NT2/D1 (cell line): ENCODE measurements around the gene GSK3B.

Source experiments
- DNase-seq: peaks from one replicate; pipeline ENCODE4 v3.0.0-alpha.2; 2011; ENCODE audit warnings: low read depth, low spot score
- H3K27me3 ChIP-seq: 2 replicates; pipeline ENCODE4 v1.6.0; 2011; ENCODE audit warnings: mild to moderate bottlenecking; ENCODE audit not compliant: insufficient read length, insufficient read depth
- H3K36me3 ChIP-seq: 2 replicates; pipeline ENCODE4 v1.6.1; 2011; ENCODE audit warnings: mild to moderate bottlenecking, low read length, mixed read lengths; ENCODE audit not compliant: insufficient read depth, insufficient read length
- H3K4me1 ChIP-seq: 2 replicates; pipeline ENCODE4 v1.5.1; 2011; ENCODE audit not compliant: insufficient read depth, insufficient read length
- H3K4me3 ChIP-seq: 2 replicates; pipeline ENCODE4 v1.5.1; 2011; ENCODE audit warnings: low read depth; ENCODE audit not compliant: insufficient read length
- H3K9ac ChIP-seq: 2 replicates; pipeline ENCODE4 v1.6.0; 2011; ENCODE audit warnings: low read depth; ENCODE audit not compliant: insufficient read length
- H3K9me3 ChIP-seq: 2 replicates; pipeline ENCODE4 v1.5.1; 2011; ENCODE audit warnings: mild to moderate bottlenecking, low read length; ENCODE audit not compliant: insufficient read depth
- SUZ12 ChIP-seq: IDR thresholded peaks from 2 replicates; pipeline ENCODE4 v1.6.1; 2011; ENCODE audit not compliant: insufficient read length, insufficient read depth; ENCODE audit errors: extremely low read depth
- YY1 ChIP-seq: IDR thresholded peaks from 2 replicates; pipeline ENCODE4 v1.6.1; 2011; ENCODE audit not compliant: insufficient read length, insufficient read depth
- ZNF274 ChIP-seq: IDR thresholded peaks from 2 replicates; pipeline ENCODE4 v1.6.1; 2011; ENCODE audit warnings: mild to moderate bottlenecking, low read depth, low read length

The GSK3B gene

GRCh38 chr3:119817583-119818363 lies 276.5 kb downstream of the GSK3B start:
- H3K4me3 ChIP-seq = no peak overlapping the region
- no peaks in the 10 kb centered on the region for H3K36me3 ChIP-seq
- no peaks in the 10 kb centered on the region for H3K9me3 ChIP-seq
- no peak overlapping the region for H3K9ac ChIP-seq
- H3K27me3 ChIP-seq = no peaks in the 10 kb centered on the region
- no peak for TF ChIP-seq ZNF274
- TF ChIP-seq YY1 = no peak
- no peak for TF ChIP-seq SUZ12
- no peak for DNase-seq
- H3K4me1 ChIP-seq = no peaks in the 10 kb centered on the region

GRCh38 chr3:119817071-119817470 lies 277.2 kb downstream of the GSK3B start:
- no peaks in the 10 kb centered on the region for H3K27me3 ChIP-seq
- no peak overlapping the region for H3K4me3 ChIP-seq
- no peaks in the 10 kb centered on the region for H3K4me1 ChIP-seq
- DNase-seq = no peak
- no peak overlapping the region for H3K9ac ChIP-seq
- TF ChIP-seq ZNF274 (no peak), SUZ12 (no peak), YY1 (no peak)
- H3K36me3 ChIP-seq = no peaks in the 10 kb centered on the region
- no peaks in the 10 kb centered on the region for H3K9me3 ChIP-seq

- Histone ChIP-seq H3K27me3 (no peaks in the 10 kb centered on the region), H3K4me3 (no peak overlapping the region), H3K9me3 (no peaks in the 10 kb centered on the region), H3K9ac (no peak overlapping the region), H3K36me3 (no peaks in the 10 kb centered on the region), H3K4me1 (no peaks in the 10 kb centered on the region)
- DNase-seq = no peak
- TF ChIP-seq YY1 (no peak), ZNF274 (no peak), SUZ12 (no peak)
Observed at GRCh38 chr3:119815716-119816115, 278.5 kb downstream of the GSK3B start.

GRCh38 chr3:119812491-119813058 lies 281.7 kb downstream of the GSK3B start:
- Histone ChIP-seq H3K36me3 (no peaks in the 10 kb centered on the region), H3K27me3 (no peaks in the 10 kb centered on the region), H3K4me3 (no peak overlapping the region), H3K9me3 (no peaks in the 10 kb centered on the region), H3K9ac (no peak overlapping the region), H3K4me1 (no peaks in the 10 kb centered on the region)
- DNase-seq = no peak
- TF ChIP-seq ZNF274 = no peak
- TF ChIP-seq SUZ12 = no peak
- no peak for TF ChIP-seq YY1

- Histone ChIP-seq H3K4me3 (no peak overlapping the region), H3K4me1 (no peaks in the 10 kb centered on the region), H3K9me3 (no peaks in the 10 kb centered on the region), H3K27me3 (no peaks in the 10 kb centered on the region), H3K36me3 (no peaks in the 10 kb centered on the region), H3K9ac (no peak overlapping the region)
- no peak for DNase-seq
- TF ChIP-seq YY1 = no peak
- no peak for TF ChIP-seq SUZ12
- TF ChIP-seq ZNF274 = no peak
Observed at GRCh38 chr3:119810018-119810435, 284.2 kb downstream of the GSK3B start.

- H3K36me3 ChIP-seq = no peaks in the 10 kb centered on the region
- H3K4me3 ChIP-seq = no peak overlapping the region
- DNase-seq = no peak
- no peak overlapping the region for H3K9ac ChIP-seq
- TF ChIP-seq YY1 (no peak), SUZ12 (no peak), ZNF274 (no peak)
- no peaks in the 10 kb centered on the region for H3K4me1 ChIP-seq
- no peaks in the 10 kb centered on the region for H3K9me3 ChIP-seq
- no peaks in the 10 kb centered on the region for H3K27me3 ChIP-seq
Observed at GRCh38 chr3:119809249-119810017, 284.8 kb downstream of the GSK3B start.

- H3K9ac ChIP-seq = no peak overlapping the region
Observed at GRCh38 chr3:119808843-119809242, 285.4 kb downstream of the GSK3B start.

More at GRCh38 chr3:119808843-119809242, 285.4 kb downstream of the GSK3B start:
- TF ChIP-seq YY1 = no peak
- no peak for TF ChIP-seq ZNF274
- TF ChIP-seq SUZ12 = no peak
- Histone ChIP-seq H3K4me3 (no peak overlapping the region), H3K27me3 (no peaks in the 10 kb centered on the region), H3K4me1 (no peaks in the 10 kb centered on the region), H3K36me3 (no peaks in the 10 kb centered on the region), H3K9me3 (no peaks in the 10 kb centered on the region)
- no peak for DNase-seq
